Measurements from ENCODE around the gene RNF10. TPM values are rescaled to one million over a fixed set of nuclear protein-coding genes. Genes with fewer than 3 reads are reported as not detected.

The RNF10 gene
- total RNA-seq, 2 experiments from 2014 or later: 159 to 166 TPM

DNA sequence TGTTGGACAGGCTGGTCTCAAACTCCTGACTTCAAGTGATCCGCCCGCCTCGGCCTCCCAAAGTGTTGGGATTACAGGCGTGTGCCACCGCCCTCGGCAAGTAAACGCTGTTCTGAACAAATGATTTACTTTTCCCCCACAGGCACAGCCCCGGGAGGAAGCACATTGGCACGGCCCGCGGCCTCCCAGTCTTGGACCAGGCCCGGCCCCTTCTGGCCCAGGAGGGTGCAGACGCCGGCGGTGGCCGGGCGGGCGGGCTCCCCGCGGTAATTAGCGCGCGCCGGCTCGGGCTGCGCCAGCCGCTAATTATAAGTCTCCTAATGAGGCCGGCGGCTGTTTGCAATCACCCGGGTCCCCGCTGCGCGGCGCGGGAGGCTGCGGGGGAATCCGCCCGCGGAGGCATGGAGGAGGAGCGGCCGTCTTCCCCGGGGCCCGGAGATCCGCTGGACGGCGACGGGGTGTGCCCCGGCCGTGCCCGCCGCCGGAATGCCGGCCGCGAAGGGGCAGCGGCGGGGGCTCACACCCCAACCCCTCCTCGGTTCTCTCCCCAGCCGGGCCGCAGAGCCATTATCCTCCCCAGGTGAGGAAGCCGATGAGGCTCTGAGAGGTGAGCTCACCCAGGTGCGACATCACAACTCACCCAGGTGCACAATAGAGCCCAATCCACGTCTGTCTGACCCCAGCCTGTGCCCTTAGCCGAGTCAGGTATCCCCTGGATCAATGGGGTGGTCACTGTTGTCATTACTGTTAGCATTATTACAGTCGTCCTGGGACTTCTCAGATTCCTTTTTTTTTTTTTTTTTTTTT, 50.4 kb downstream of the RNF10 start:
- Mint-ChIP-seq H3K4me1 (ENCODE audit: low read depth) (peaks cover 36% of the 10 kb centered on the region), H3K4me3 (peak overlapping the region; percentile 72), H3K27ac (no peak overlapping the region), H3K36me3 (ENCODE audit: low read depth) (peaks cover 8% of the 10 kb centered on the region), H3K9me3 (no peaks in the 10 kb centered on the region), H3K27me3 (ENCODE audit: low read depth) (peaks cover 8% of the 10 kb centered on the region)
- CTCF ChIA-PET: interaction anchor here (0.6 to 7.2 kb wide), 5 partner anchors 11 to 387 kb away, joined by 3 to 129 read pairs (median 3); no protein-coding TSS in a partner anchor
- peak; percentile 75 for DNase-seq
- intact Hi-C loops (cut with micrococcal nuclease): loop anchor here (5.0 to 10.0 kb wide), 5 partner anchors 143 to 630 kb away; partner anchors contain the start of genes ACADS and P2RX4

GRCh38 chr12:120586206-120586605, 52.0 kb downstream of the RNF10 start:
- H3K4me3 Mint-ChIP-seq: no peak overlapping the region
- intact Hi-C loops (cut with micrococcal nuclease): loop anchor here (10.0 kb wide), 1 partner anchor 629 kb away; the partner anchor contains the start of gene P2RX4
- peaks cover under 1% of the 10 kb centered on the region for H3K36me3 Mint-ChIP-seq (ENCODE audit: low read depth)
- DNase-seq: no peak
- H3K4me1 Mint-ChIP-seq (ENCODE audit: low read depth): peaks cover 21% of the 10 kb centered on the region
- CTCF ChIA-PET: interaction anchor here (1.4 kb wide), 1 partner anchor 61 kb away, joined by 7 read pairs; no protein-coding TSS in a partner anchor
- peaks cover 8% of the 10 kb centered on the region for H3K27me3 Mint-ChIP-seq (ENCODE audit: low read depth)
- no peaks in the 10 kb centered on the region for H3K9me3 Mint-ChIP-seq
- no peak overlapping the region for H3K27ac Mint-ChIP-seq

GRCh38 chr12:120586860-120587259, 52.7 kb downstream of the RNF10 start:
- no peaks in the 10 kb centered on the region for H3K36me3 Mint-ChIP-seq (ENCODE audit: low read depth)
- no peaks in the 10 kb centered on the region for H3K9me3 Mint-ChIP-seq
- DNase-seq: no peak
- peaks cover 16% of the 10 kb centered on the region for H3K4me1 Mint-ChIP-seq (ENCODE audit: low read depth)
- no peak overlapping the region for H3K27ac Mint-ChIP-seq
- H3K27me3 Mint-ChIP-seq (ENCODE audit: low read depth): peaks cover 8% of the 10 kb centered on the region
- CTCF ChIA-PET: interaction anchor here (1.4 kb wide), 1 partner anchor 60 kb away, joined by 7 read pairs; no protein-coding TSS in a partner anchor
- no peak overlapping the region for H3K4me3 Mint-ChIP-seq
- intact Hi-C loops (cut with micrococcal nuclease): loop anchor here (10.0 kb wide), 1 partner anchor 628 kb away; the partner anchor contains the start of gene P2RX4

DNA sequence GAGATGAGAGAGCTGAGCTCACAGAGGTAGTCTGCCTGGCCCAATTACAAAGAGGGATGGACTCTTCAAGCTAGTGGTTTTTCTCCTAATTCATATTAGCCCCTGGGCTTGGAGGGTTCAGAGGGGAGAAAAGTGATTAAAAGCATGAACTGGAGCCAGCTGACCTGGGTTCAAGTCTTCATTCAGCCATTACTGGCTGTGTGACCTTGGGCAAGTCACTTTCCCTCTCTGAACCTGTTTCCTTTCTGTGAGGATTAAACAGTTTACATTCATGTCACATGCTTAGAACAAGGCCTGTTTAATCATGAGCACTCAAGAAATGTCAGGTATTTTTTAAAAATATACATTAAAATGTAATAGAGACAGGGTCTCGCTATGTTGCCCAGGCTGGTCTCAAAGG, 54.2 kb downstream of the RNF10 start:
- H3K4me3 Mint-ChIP-seq: no peak overlapping the region
- H3K36me3 Mint-ChIP-seq (ENCODE audit: low read depth): no peaks in the 10 kb centered on the region
- H3K27me3 Mint-ChIP-seq (ENCODE audit: low read depth): peaks cover 8% of the 10 kb centered on the region
- intact Hi-C loops (cut with micrococcal nuclease): loop anchor here (10.0 kb wide), 1 partner anchor 626 kb away; the partner anchor contains the start of gene P2RX4
- no peak overlapping the region for H3K27ac Mint-ChIP-seq
- DNase-seq: no peak
- H3K4me1 Mint-ChIP-seq (ENCODE audit: low read depth): peaks cover 8% of the 10 kb centered on the region
- CTCF ChIA-PET: interaction anchor here (0.7 to 4.6 kb wide), 4 partner anchors 60 to 522 kb away, joined by 3 to 33 read pairs (median 3); no protein-coding TSS in a partner anchor
- no peaks in the 10 kb centered on the region for H3K9me3 Mint-ChIP-seq

DNA sequence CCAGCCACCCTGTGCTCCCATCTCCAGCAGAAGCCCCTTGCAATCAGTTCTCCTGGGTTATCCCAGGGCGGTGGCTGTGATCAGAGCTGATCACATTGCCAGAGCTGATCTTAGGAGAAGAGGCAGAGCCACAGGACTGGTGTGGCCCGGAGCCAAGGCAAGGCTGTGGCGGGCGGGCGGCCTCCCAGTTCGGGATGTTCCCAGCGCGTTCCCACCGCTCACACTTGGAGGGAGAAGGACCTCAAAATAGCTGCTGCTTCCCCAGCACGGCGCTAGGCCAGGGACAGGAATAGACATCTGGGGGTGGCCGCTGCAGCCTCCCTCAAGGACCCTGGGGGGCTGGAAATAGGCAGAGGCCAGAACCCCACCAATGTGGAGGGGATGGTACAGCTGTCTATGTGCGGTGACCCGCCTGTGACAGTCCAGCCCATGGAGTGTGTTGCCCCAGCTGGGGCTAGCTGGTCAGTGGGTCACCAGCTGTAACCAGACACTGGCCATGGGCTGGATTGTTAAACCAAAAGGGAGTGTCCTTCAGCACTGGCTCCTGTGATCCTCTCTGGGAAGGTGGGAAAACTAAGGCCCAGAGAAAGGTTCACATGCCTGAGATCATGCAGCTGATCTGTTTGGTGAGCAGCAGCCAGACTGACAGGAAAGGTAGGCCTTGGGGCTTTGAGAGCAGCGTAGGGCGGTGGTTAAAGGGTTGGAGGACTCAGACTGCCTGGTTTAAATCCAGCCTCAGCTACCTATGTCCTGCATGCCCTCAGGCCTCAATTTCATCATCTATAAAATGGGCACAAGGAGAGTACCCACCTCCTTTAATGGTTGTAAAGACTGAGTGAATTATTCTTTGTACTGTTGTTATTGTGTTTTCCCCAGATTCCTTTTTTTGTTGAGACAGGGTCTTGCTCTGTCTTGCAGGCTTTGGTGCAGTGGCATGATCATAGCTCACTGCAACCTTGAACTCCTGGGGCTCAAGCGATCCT, 55.1 kb downstream of the RNF10 start:
- Mint-ChIP-seq H3K4me3 (no peak overlapping the region), H3K27me3 (ENCODE audit: low read depth) (peaks cover 2% of the 10 kb centered on the region), H3K27ac (no peak overlapping the region), H3K9me3 (no peaks in the 10 kb centered on the region), H3K36me3 (ENCODE audit: low read depth) (no peaks in the 10 kb centered on the region), H3K4me1 (ENCODE audit: low read depth) (peaks cover under 1% of the 10 kb centered on the region)
- CTCF ChIA-PET: interaction anchor here (0.5 to 4.6 kb wide), 5 partner anchors 60 to 904 kb away, joined by 3 to 33 read pairs (median 3); no protein-coding TSS in a partner anchor
- no peak for DNase-seq
- intact Hi-C loops (cut with micrococcal nuclease): loop anchor here (10.0 kb wide), 1 partner anchor 626 kb away; the partner anchor contains the start of gene P2RX4

DNA sequence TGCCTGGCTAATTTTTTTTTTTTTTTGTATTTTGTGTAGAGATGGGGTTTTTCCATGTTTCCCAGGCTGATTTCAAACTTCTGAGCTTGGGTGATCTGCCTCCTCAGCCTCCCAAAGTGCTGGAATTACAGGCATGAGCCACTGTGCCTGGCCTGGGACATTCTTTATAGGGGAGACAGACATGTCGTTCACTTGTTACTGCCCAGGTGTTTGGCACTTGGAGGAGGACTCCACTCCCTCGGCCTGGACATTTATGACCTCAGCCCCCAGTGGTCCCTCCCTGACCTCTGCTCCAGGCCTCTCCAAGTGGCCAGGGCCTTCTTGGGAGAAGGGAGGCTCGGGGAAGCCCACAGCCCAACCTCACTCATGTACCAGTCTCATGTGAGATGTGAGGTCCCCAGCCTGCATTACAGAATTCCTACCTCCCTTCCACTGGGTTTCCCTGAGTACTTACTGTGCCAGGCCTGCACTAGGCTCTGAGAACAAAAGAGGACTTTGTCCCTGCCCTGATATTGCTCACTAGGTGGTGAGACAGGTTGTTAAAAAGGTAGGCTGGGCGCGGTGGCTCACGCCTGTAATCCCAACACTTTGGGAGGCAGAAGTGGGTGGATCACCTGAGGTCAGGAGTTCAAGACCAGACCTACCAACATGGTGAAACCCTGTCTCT, 56.7 kb downstream of the RNF10 start:
- CTCF ChIA-PET: interaction anchor here (0.6 to 4.6 kb wide), 3 partner anchors 8 to 352 kb away, joined by 3 to 33 read pairs (median 6); no protein-coding TSS in a partner anchor
- no peak for DNase-seq
- no peaks in the 10 kb centered on the region for H3K9me3 Mint-ChIP-seq
- H3K27ac Mint-ChIP-seq: no peak overlapping the region
- H3K4me3 Mint-ChIP-seq: no peak overlapping the region
- no peaks in the 10 kb centered on the region for H3K4me1 Mint-ChIP-seq (ENCODE audit: low read depth)
- H3K27me3 Mint-ChIP-seq (ENCODE audit: low read depth): no peaks in the 10 kb centered on the region
- intact Hi-C loops (cut with micrococcal nuclease): no loop called here
- H3K36me3 Mint-ChIP-seq (ENCODE audit: low read depth): no peaks in the 10 kb centered on the region

- Mint-ChIP-seq H3K27me3 (ENCODE audit: low read depth) (no peaks in the 10 kb centered on the region), H3K27ac (no peak overlapping the region), H3K9me3 (no peaks in the 10 kb centered on the region), H3K4me1 (ENCODE audit: low read depth) (no peaks in the 10 kb centered on the region), H3K4me3 (no peak overlapping the region), H3K36me3 (ENCODE audit: low read depth) (no peaks in the 10 kb centered on the region)
- DNase-seq: no peak
- intact Hi-C loops (cut with micrococcal nuclease): no loop called here
- CTCF ChIA-PET: interaction anchor here (1.0 to 4.6 kb wide), 2 partner anchors 10 to 56 kb away, joined by 6 to 33 read pairs; no protein-coding TSS in a partner anchor
These were observed 58.2 kb downstream of the RNF10 start for GRCh38 chr12:120592121-120593049.

GRCh38 chr12:120596901-120597300, 62.7 kb downstream of the RNF10 start:
- no peak for DNase-seq
- H3K27ac Mint-ChIP-seq: no peak overlapping the region
- intact Hi-C loops (cut with micrococcal nuclease): no loop called here
- no peak overlapping the region for H3K4me3 Mint-ChIP-seq
- no peaks in the 10 kb centered on the region for H3K9me3 Mint-ChIP-seq
- no peaks in the 10 kb centered on the region for H3K36me3 Mint-ChIP-seq (ENCODE audit: low read depth)
- no peaks in the 10 kb centered on the region for H3K4me1 Mint-ChIP-seq (ENCODE audit: low read depth)
- peaks cover 2% of the 10 kb centered on the region for H3K27me3 Mint-ChIP-seq (ENCODE audit: low read depth)
- CTCF ChIA-PET: interaction anchor here (1.4 kb wide), 1 partner anchor 50 kb away, joined by 4 read pairs; no protein-coding TSS in a partner anchor

DNA sequence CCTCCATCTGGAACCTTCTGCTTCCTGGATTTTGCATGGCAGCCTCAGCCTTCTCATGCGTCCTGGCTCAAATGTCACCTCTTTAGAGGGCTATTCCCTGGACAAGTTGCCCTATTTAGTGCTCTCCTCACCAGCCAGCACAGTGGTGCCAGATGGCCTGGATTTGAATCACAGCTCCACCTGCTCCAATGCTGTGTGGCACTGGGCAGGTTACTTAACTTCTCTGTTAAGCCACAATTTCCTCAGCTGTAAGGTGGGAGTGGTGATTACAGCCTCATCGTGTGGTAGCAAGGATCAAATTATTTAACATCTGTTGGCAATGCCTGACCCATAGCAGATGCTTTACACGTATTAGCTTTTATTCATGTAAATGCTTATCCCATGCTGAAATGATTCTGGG, 63.7 kb downstream of the RNF10 start:
- intact Hi-C loops (cut with micrococcal nuclease): no loop called here
- H3K4me3 Mint-ChIP-seq: no peak overlapping the region
- H3K27ac Mint-ChIP-seq: no peak overlapping the region
- DNase-seq: no peak
- no peaks in the 10 kb centered on the region for H3K4me1 Mint-ChIP-seq (ENCODE audit: low read depth)
- H3K27me3 Mint-ChIP-seq (ENCODE audit: low read depth): peaks cover 2% of the 10 kb centered on the region
- H3K36me3 Mint-ChIP-seq (ENCODE audit: low read depth): no peaks in the 10 kb centered on the region
- CTCF ChIA-PET: interaction anchor here (1.4 kb wide), 1 partner anchor 49 kb away, joined by 4 read pairs; no protein-coding TSS in a partner anchor
- no peaks in the 10 kb centered on the region for H3K9me3 Mint-ChIP-seq

DNA sequence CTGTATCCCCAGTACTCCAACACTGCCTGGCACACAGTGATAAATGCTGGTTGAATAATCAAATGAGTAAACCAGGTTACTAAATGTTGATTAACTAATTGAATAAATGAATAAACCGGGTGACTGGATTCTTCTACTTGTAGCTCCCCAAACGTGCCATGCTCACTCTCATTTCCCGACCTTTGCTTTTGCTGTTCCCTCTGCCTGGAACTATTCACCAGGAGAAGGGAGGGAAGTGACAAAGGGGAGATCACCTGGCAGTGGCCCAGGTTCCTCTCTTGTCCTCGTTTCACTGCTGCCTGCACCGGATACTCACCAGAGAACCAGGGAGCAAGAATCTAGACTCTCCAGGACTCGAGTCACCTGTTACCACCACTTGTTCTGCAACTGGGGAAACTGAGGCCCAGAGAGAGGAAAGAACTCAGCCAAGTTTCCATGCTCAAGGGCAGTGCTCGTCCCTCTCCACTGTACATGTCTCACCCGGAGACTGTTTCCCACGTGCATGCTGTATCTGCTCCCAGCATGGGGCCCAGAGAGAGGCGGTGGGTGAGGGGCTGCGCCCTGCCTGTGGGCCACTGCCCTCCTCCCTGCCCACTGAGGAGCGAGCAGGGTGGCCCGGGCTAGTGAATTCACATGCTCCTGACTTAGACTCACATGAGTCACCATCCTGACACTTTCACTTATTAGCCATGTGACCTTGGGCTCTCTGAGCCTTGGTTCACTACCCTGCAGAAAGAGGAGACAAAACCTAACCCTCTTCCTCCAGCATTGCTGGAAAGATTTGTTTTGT, 64.7 kb downstream of the RNF10 start:
- Mint-ChIP-seq H3K36me3 (ENCODE audit: low read depth) (no peaks in the 10 kb centered on the region), H3K4me3 (no peak overlapping the region), H3K9me3 (no peaks in the 10 kb centered on the region), H3K4me1 (ENCODE audit: low read depth) (no peaks in the 10 kb centered on the region), H3K27ac (no peak overlapping the region), H3K27me3 (ENCODE audit: low read depth) (peaks cover 2% of the 10 kb centered on the region)
- DNase-seq: no peak
- intact Hi-C loops (cut with micrococcal nuclease): no loop called here
- CTCF ChIA-PET: no interaction called here
